GM20000 (cell line): ENCODE measurements around the gene LINS1.

Source experiments
- DNase-seq: peaks from one replicate; pipeline ENCODE4 v3.0.0; 2012; ENCODE audit warnings: low spot score
- CTCF ChIP-seq: IDR thresholded peaks from 2 replicates; pipeline ENCODE4 v1.5.1; 2012; ENCODE audit warnings: mild to moderate bottlenecking, control low read depth; ENCODE audit errors: extremely low read depth, missing control alignments

LINS1 gene

GRCh38 chr15:100642213-100642949 is 40.4 kb upstream of the LINS1 start:
- no peak for TF ChIP-seq CTCF
- no peak for DNase-seq

DNA sequence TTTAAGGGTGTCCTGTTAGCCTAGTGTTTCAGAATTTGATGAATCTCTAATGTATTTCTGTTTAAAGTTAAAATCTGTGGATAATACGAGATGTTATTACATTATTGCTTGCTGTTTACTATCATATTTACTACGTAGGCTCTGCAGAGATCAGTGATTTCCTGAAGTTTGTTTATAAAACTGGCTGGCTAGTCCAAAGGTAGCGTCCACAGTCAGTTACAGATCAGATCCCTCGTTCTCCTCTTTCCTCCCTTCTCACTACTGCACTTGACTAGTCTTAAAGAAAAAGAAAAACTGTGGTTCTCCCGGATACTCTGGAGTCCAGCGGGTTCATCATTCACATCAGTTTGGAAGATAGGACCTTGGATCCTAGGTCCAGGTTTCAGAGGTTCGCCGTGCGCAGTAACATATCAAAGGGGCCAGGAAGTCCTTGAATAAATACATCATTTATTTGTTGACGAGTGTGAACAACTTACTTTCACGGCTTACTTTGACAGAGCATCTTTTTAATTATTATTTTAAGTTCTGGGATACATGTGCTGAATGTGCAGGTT is 36.3 kb upstream of the LINS1 start:
- DNase-seq, result no peak
- no peak for TF ChIP-seq CTCF

GRCh38 chr15:100635406-100636071 is 33.6 kb upstream of the LINS1 start:
- TF ChIP-seq CTCF, result no peak
- no peak for DNase-seq

DNA sequence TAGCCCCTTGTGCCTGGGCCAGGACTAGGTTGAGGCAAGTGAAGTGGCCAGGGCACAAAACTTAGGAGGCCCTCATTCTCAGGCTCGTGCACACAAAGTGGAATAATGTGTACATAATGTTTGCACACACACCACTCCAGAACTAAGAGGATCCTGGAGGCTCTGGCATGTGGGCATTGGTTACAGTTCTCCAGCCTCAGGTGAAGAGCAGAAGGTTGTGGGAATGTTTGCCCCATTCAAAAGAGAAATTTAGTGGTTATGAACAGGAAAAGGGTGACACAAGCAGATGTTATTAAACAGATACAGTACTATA is 31.7 kb upstream of the LINS1 start:
- no peak for TF ChIP-seq CTCF
- no peak for DNase-seq

- DNase-seq, result no peak
- no peak for TF ChIP-seq CTCF
Observed at GRCh38 chr15:100631831-100632230, 29.8 kb upstream of the LINS1 start.

GRCh38 chr15:100628746-100629145 is 26.8 kb upstream of the LINS1 start:
- DNase-seq, result no peak
- no peak for TF ChIP-seq CTCF

- TF ChIP-seq CTCF, result peak; percentile 56
- peak; percentile 59 for DNase-seq
Observed at GRCh38 chr15:100627789-100628395, 25.9 kb upstream of the LINS1 start.
